Measurements from ENCODE around the gene BUD23.

DNA sequence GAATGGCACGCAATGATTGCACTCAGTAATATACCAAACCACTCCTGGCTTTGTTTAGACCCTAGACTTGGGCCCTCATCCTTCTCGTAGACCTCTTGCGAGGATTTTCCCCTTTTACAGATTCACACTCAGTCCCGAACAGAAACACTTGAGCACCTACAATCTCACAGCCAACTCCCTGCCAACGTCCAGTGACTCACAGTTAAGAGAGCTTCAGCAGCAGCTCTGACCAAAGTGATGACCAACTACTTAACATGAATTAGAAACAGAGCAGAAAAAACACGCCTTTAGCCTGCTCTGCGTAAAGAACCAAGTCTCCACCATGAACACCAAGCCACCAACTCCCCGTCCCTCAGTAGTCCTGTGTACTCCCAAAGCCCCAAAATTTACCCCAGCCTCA is 2.4 kb upstream of the BUD23 start:
- TF ChIP-seq, protein P1, sequence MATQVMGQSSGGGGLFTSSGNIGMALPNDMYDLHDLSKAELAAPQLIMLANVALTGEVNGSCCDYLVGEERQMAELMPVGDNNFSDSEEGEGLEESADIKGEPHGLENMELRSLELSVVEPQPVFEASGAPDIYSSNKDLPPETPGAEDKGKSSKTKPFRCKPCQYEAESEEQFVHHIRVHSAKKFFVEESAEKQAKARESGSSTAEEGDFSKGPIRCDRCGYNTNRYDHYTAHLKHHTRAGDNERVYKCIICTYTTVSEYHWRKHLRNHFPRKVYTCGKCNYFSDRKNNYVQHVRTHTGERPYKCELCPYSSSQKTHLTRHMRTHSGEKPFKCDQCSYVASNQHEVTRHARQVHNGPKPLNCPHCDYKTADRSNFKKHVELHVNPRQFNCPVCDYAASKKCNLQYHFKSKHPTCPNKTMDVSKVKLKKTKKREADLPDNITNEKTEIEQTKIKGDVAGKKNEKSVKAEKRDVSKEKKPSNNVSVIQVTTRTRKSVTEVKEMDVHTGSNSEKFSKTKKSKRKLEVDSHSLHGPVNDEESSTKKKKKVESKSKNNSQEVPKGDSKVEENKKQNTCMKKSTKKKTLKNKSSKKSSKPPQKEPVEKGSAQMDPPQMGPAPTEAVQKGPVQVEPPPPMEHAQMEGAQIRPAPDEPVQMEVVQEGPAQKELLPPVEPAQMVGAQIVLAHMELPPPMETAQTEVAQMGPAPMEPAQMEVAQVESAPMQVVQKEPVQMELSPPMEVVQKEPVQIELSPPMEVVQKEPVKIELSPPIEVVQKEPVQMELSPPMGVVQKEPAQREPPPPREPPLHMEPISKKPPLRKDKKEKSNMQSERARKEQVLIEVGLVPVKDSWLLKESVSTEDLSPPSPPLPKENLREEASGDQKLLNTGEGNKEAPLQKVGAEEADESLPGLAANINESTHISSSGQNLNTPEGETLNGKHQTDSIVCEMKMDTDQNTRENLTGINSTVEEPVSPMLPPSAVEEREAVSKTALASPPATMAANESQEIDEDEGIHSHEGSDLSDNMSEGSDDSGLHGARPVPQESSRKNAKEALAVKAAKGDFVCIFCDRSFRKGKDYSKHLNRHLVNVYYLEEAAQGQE (IDR thresholded peaks at IDR 0.05) = no peak
- TF ChIP-seq SP1 (IDR thresholded peaks at IDR 0.05) (no peak), GABPA (IDR thresholded peaks at IDR 0.05 in 1 of 2, conservative IDR thresholded peaks at IDR 0.05 in 1 of 2) (no peak), JUND (IDR thresholded peaks at IDR 0.05) (no peak), YY1 (IDR thresholded peaks at IDR 0.05) (no peak), TAF1 (conservative IDR thresholded peaks at IDR 0.05) (no peak), RXRA (IDR thresholded peaks at IDR 0.05) (no peak), EGR1 (IDR thresholded peaks at IDR 0.05; ENCODE audit: low read depth in 2 of 2) (no peak)
- TF ChIP-seq, protein P2, sequence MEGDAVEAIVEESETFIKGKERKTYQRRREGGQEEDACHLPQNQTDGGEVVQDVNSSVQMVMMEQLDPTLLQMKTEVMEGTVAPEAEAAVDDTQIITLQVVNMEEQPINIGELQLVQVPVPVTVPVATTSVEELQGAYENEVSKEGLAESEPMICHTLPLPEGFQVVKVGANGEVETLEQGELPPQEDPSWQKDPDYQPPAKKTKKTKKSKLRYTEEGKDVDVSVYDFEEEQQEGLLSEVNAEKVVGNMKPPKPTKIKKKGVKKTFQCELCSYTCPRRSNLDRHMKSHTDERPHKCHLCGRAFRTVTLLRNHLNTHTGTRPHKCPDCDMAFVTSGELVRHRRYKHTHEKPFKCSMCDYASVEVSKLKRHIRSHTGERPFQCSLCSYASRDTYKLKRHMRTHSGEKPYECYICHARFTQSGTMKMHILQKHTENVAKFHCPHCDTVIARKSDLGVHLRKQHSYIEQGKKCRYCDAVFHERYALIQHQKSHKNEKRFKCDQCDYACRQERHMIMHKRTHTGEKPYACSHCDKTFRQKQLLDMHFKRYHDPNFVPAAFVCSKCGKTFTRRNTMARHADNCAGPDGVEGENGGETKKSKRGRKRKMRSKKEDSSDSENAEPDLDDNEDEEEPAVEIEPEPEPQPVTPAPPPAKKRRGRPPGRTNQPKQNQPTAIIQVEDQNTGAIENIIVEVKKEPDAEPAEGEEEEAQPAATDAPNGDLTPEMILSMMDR (IDR thresholded peaks at IDR 0.05; ENCODE audit: low read depth, low read length, missing input control) = no peak
- TF ChIP-seq, protein P3, sequence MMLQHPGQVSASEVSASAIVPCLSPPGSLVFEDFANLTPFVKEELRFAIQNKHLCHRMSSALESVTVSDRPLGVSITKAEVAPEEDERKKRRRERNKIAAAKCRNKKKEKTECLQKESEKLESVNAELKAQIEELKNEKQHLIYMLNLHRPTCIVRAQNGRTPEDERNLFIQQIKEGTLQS (IDR thresholded peaks at IDR 0.05) = no peak
